T-cell (primary cell): Measurements from ENCODE around the gene OXT. TPM values are rescaled to one million over a fixed set of nuclear protein-coding genes. Genes with fewer than 3 reads are reported as not detected.
"Not testable (repeated sequence)": the region's sequence is repeated elsewhere in the genome, so short reads cannot be mapped to it uniquely, and the experiment has no call there.

Experiments used
- ATAC-seq, 4 experiments: fragments of 200-7000 bp in 3 of 4; fragments of 150-1000 bp in 1 of 4; cut with Tn5 transposase; replicated peaks in 1 of 4; 1 replicate in 3 of 4; 2 replicates in 1 of 4; pipeline ENCODE4 v1.10.0; 2021; ENCODE audit warnings: moderate library complexity in 3 of 4, mild to moderate bottlenecking in 2 of 4, moderate number of reproducible peaks in 1 of 4
- CTCF ChIA-PET, 2 donors: fragments of 300-600 bp; sonication (Branson Sonifier 250); formaldehyde crosslinking; loops; one replicate each; lab custom pipeline; 2022; ENCODE audit warnings: antibody characterized with exemption in 2 of 2; lab: Charles Lee
- POLR2A ChIA-PET, 2 donors: fragments of 300-600 bp; sonication (Branson Sonifier 250); formaldehyde crosslinking; loops; one replicate each; lab custom pipeline; 2022; ENCODE audit warnings: antibody characterized with exemption in 2 of 2; lab: Charles Lee
- DNase-seq, 35 experiments: peaks; one replicate each; pipeline versions ENCODE4 v3.0.0 to v3.0.0-alpha.2; 2013 to 2023
- H3K27ac ChIP-seq: one replicate; pipeline ENCODE4 v1.5.1; 2013; ENCODE audit warnings: low read length
- H3K27me3 ChIP-seq, 2 experiments: replicated peaks in 1 of 2; 1 replicate in 1 of 2; 2 replicates in 1 of 2; pipeline versions ENCODE4 v1.6.1 to v1.7.0; 2013; ENCODE audit warnings: low read length in 1 of 2, mixed read lengths in 1 of 2; ENCODE audit not compliant: control insufficient read depth in 2 of 2, insufficient read depth in 2 of 2; ENCODE audit errors: extremely low read depth in 1 of 2
- H3K36me3 ChIP-seq, 2 donors: 1 replicate in 1 of 2; 2 replicates in 1 of 2; pipeline versions ENCODE4 v1.6.1 to v1.7.0; 2013; ENCODE audit warnings: low read length in 1 of 2; ENCODE audit not compliant: control insufficient read depth in 2 of 2, insufficient read depth in 1 of 2; ENCODE audit errors: extremely low read depth in 1 of 2
- H3K4me1 ChIP-seq, 2 experiments: 1 replicate in 1 of 2; 2 replicates in 1 of 2; pipeline versions ENCODE4 v1.6.1 to v1.7.0; 2013; ENCODE audit warnings: low read length in 2 of 2, mixed read lengths in 1 of 2; ENCODE audit not compliant: insufficient read depth in 2 of 2, control insufficient read depth in 1 of 2; ENCODE audit errors: extremely low read depth in 1 of 2
- H3K4me3 ChIP-seq, 2 donors: 1 replicate in 1 of 2; 2 replicates in 1 of 2; pipeline versions ENCODE4 v1.5.1 to v1.7.0; 2013; ENCODE audit warnings: mild to moderate bottlenecking in 2 of 2, low read length in 1 of 2, moderate library complexity in 1 of 2; ENCODE audit not compliant: control insufficient read depth in 1 of 2; ENCODE audit errors: extremely low read depth in 1 of 2
- H3K9me3 ChIP-seq: 2 replicates; pipeline ENCODE4 v1.7.0; 2013
- H3K27ac Mint-ChIP-seq, 2 donors: one replicate each; pipeline ENCODE4 v1.8.0; 2020 to 2021; ENCODE audit warnings: mild to moderate bottlenecking in 2 of 2, mixed read lengths in 2 of 2
- H3K27me3 Mint-ChIP-seq, 2 donors: one replicate each; pipeline ENCODE4 v1.8.0; 2021 to 2022; ENCODE audit warnings: mixed read lengths in 2 of 2
- H3K36me3 Mint-ChIP-seq: one replicate; pipeline ENCODE4 v1.8.0; 2021; ENCODE audit warnings: mixed read lengths
- H3K4me1 Mint-ChIP-seq, 3 donors: one replicate each; pipeline ENCODE4 v1.8.0; 2020 to 2022; ENCODE audit warnings: mixed read lengths in 3 of 3, mild to moderate bottlenecking in 1 of 3
- H3K4me3 Mint-ChIP-seq, 3 donors: one replicate each; pipeline ENCODE4 v1.8.0; 2020 to 2022; ENCODE audit warnings: mild to moderate bottlenecking in 3 of 3, mixed read lengths in 3 of 3, moderate library complexity in 3 of 3
- H3K9me3 Mint-ChIP-seq, 3 donors: one replicate each; pipeline ENCODE4 v1.8.0; 2020 to 2022; ENCODE audit warnings: mixed read lengths in 3 of 3
- WGBS: methylation state at CpG from one replicate; pipeline ENCODE4 v1.1.5; 2013; ENCODE audit warnings: missing lambda C conversion rate; ENCODE audit not compliant: insufficient coverage; 5-methylcytosine and 5-hydroxymethylcytosine counted together
- total RNA-seq, 35 experiments: library from RNA in 6 of 35; stranded (reverse) in 6 of 35; fragments of 120-200 nt in 1 of 35; gene quantifications; one replicate each; pipeline versions ENCODE4 v1.2.1 to v1.2.4 and lab custom pipeline; 2013 to 2026

The OXT gene
- total RNA-seq: 1 to 10 TPM in 2 of 5 donors, under 1 TPM in 1, not detected in 2; 0.92 to 3.0 (median 1.5) TPM
- total RNA-seq (2013): 0.37 TPM
- 0 to 0.70 (median 0.21) reads per million in 29 experiments for total RNA-seq (lab: John Stamatoyannopoulos, UW)

GRCh38 chr20:3071610-3072529 lies at the start of gene OXT:
Gene OXT, plus strand, starts transcription at chr20:3071620. Its CDS starts 36 bp downstream, at chr20:3071656.
- Mint-ChIP-seq H3K4me1 (peaks cover 16 to 35% (median 21%) of the 10 kb centered on the region in 3 donors), H3K27ac (peak within 1 kb of the TSS; percentile 73 to 90), H3K36me3 (peaks cover 5% of the 10 kb centered on the region), H3K9me3 (no peaks in the 10 kb centered on the region), H3K27me3 (peaks cover 0 to 2% of the 10 kb centered on the region in 2 donors), H3K4me3 (peak within 1 kb of the TSS; percentile 75 to 86 (median 78))
- ChIA-PET CTCF (no interaction called here), POLR2A (interaction anchor here in 1 of 2 donors (1.2 kb wide), 1 partner anchor 21 kb away, joined by 3 read pairs; no protein-coding TSS in a partner anchor)
- Histone ChIP-seq H3K27me3 (peaks cover 0 to 17% of the 10 kb centered on the region in 2 experiments), H3K36me3 (no peaks in the 10 kb centered on the region), H3K9me3 (no peaks in the 10 kb centered on the region), H3K27ac (peak within 1 kb of the TSS; percentile 47), H3K4me3 (peak within 1 kb of the TSS; percentile 41 to 54), H3K4me1 (peaks cover 4 to 24% of the 10 kb centered on the region in 2 experiments)
- DNase-seq: peak; percentile 56 to 86 (median 72)
- peak; percentile 85 to 91 (median 89) for ATAC-seq
- WGBS: 10% methylated on average over 76 of the region's 95 CpGs

DNA sequence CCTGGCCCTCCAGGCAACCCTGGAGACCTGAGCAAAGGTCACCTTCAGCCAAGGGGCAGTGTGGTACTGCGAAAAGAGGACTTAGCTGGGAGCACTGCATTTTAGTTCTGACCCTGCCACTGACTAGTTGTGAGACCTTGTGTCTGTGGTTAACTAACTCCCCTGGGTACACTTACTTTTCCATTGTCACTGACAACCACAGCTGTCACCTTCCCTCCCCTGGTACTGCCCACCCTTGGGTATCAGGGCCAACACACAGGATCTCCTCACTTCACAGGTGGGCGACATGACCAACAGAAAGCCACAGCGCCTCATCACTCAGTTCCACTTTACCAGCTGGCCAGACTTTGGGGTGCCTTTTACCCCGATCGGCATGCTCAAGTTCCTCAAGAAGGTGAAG lies 49.6 kb upstream of the OXT start:
- Histone ChIP-seq H3K36me3 (peaks cover 26 to 61% of the 10 kb centered on the region in 2 donors), H3K9me3 (no peaks in the 10 kb centered on the region), H3K27me3 (no peaks in the 10 kb centered on the region), H3K4me3 (no peak overlapping the region), H3K4me1 (no peaks in the 10 kb centered on the region), H3K27ac (no peak overlapping the region)
- POLR2A ChIA-PET: no interaction called here
- Mint-ChIP-seq H3K4me3 (no peak overlapping the region), H3K36me3 (peaks cover 59% of the 10 kb centered on the region), H3K27me3 (no peaks in the 10 kb centered on the region), H3K27ac (no peak overlapping the region), H3K4me1 (no peaks in the 10 kb centered on the region), H3K9me3 (no peaks in the 10 kb centered on the region)
- no peak for DNase-seq
- 98% methylated on average over 5 of the region's 5 CpGs for WGBS
- CTCF ChIA-PET: no interaction called here
- no peak for ATAC-seq

GRCh38 chr20:3022559-3023490 lies 48.6 kb upstream of the OXT start:
- ATAC-seq, CTCF ChIA-PET: not testable (repeated sequence)
- peaks cover 59% of the 10 kb centered on the region for H3K36me3 Mint-ChIP-seq

GRCh38 chr20:3027987-3028386 lies 43.4 kb upstream of the OXT start:
- no peaks in the 10 kb centered on the region for H3K4me1 ChIP-seq
- Mint-ChIP-seq H3K27me3 (no peaks in the 10 kb centered on the region), H3K9me3 (no peaks in the 10 kb centered on the region), H3K4me1 (no peaks in the 10 kb centered on the region), H3K27ac (no peak overlapping the region), H3K4me3 (no peak overlapping the region), H3K36me3 (peaks cover 45% of the 10 kb centered on the region)
- 100% methylated on average over 1 of the region's 2 CpGs for WGBS
- POLR2A ChIA-PET: no interaction called here
- H3K27ac ChIP-seq: no peak overlapping the region
- H3K27me3 ChIP-seq: no peaks in the 10 kb centered on the region
- no peak overlapping the region for H3K4me3 ChIP-seq
- no peaks in the 10 kb centered on the region for H3K9me3 ChIP-seq
- no peak for DNase-seq
- no peak for ATAC-seq
- peaks cover 22 to 81% of the 10 kb centered on the region in 2 donors for H3K36me3 ChIP-seq
- CTCF ChIA-PET: no interaction called here

More at GRCh38 chr20:3022559-3023490, 48.6 kb upstream of the OXT start:
- H3K27me3 Mint-ChIP-seq, DNase-seq, H3K27me3 ChIP-seq, H3K27ac ChIP-seq, POLR2A ChIA-PET, H3K9me3 ChIP-seq, H3K4me3 Mint-ChIP-seq, H3K4me3 ChIP-seq, H3K4me1 ChIP-seq, H3K9me3 Mint-ChIP-seq, H3K4me1 Mint-ChIP-seq: not testable (repeated sequence)
- H3K36me3 ChIP-seq: peaks cover 29 to 66% of the 10 kb centered on the region in 2 donors
- H3K27ac Mint-ChIP-seq: peak overlapping the region in 1 of 2 donors; percentile 28
- 97% methylated on average over 8 of the region's 20 CpGs for WGBS

GRCh38 chr20:3031524-3032147 lies 39.8 kb upstream of the OXT start:
- Histone ChIP-seq H3K9me3 (no peaks in the 10 kb centered on the region), H3K27me3 (no peaks in the 10 kb centered on the region), H3K27ac (no peak overlapping the region), H3K4me3 (no peak overlapping the region), H3K4me1 (no peaks in the 10 kb centered on the region), H3K36me3 (peaks cover 22 to 80% of the 10 kb centered on the region in 2 donors)
- DNase-seq (no peak), ATAC-seq (no peak)
- Mint-ChIP-seq H3K27ac (no peak overlapping the region), H3K9me3 (no peaks in the 10 kb centered on the region), H3K4me3 (no peak overlapping the region), H3K4me1 (no peaks in the 10 kb centered on the region), H3K36me3 (peaks cover 45% of the 10 kb centered on the region), H3K27me3 (no peaks in the 10 kb centered on the region)
- no CpG with 5 or more reads among the region's 3 CpGs for WGBS
- ChIA-PET POLR2A (no interaction called here), CTCF (no interaction called here)
